A549 (cell line): ENCODE results near the gene XRCC2. TPM values are rescaled to one million over a fixed set of nuclear protein-coding genes. Genes with fewer than 3 reads are reported as not detected.

Experiments used
- ATAC-seq, 2 experiments: fragments of 200-7000 bp in 1 of 2; fragments of >200 bp in 1 of 2; cut with Nextera tagmentation in 1 of 2; cut with Tn5 transposase in 1 of 2; 3 replicates each; pipeline versions ENCODE4 v1.8.0 to v1.9.1; 2018 to 2020; ENCODE audit warnings: mild to moderate bottlenecking in 1 of 2, moderate library complexity in 1 of 2
- CTCF ChIA-PET: fragments of 300-600 bp; sonication (Branson Sonifier 250); formaldehyde crosslinking; extraction: SDS; loops from one replicate; lab custom pipeline; 2021; ENCODE audit warnings: antibody characterized with exemption, inconsistent platforms; lab: Yijun Ruan, JAX
- POLR2A ChIA-PET: fragments of 350-600 bp; formaldehyde crosslinking; extraction: SDS; loops from one replicate; lab custom pipeline; 2021; ENCODE audit warnings: antibody characterized with exemption, inconsistent platforms; lab: Yijun Ruan, JAX
- DNase-seq, 2 experiments: peaks; one replicate each; pipeline versions ENCODE4 v3.0.0 to v3.0.0-alpha.2; 2011 to 2016; ENCODE audit warnings: low read depth in 1 of 2, low spot score in 1 of 2
- FAIRE-seq: peaks from 2 replicates; lab custom pipeline; 2011; peaks lifted over from hg19 to GRCh38; lab: Jason Lieb, UNC
- H3K27ac ChIP-seq, 2 experiments: fragments of >200 bp; sonication (Bioruptor Twin); formaldehyde crosslinking; 3 replicates each; pipeline ENCODE4 v1.5.1; 2016 to 2017
- H3K4me1 ChIP-seq: fragments of >200 bp; sonication (Bioruptor Twin); formaldehyde crosslinking; 3 replicates; pipeline ENCODE4 v1.6.1; 2016
- H3K4me2 ChIP-seq: fragments of >200 bp; sonication (Bioruptor Twin); formaldehyde crosslinking; 3 replicates; pipeline ENCODE4 v1.6.1; 2016
- H3K4me3 ChIP-seq: fragments of >200 bp; sonication (Bioruptor Twin); formaldehyde crosslinking; 3 replicates; pipeline ENCODE4 v1.5.1; 2016
- H3K9me3 ChIP-seq: fragments of >200 bp; sonication (Bioruptor Twin); formaldehyde crosslinking; 3 replicates; pipeline ENCODE4 v1.6.1; 2016
- CBX2 ChIP-seq: fragments of 200-600 bp; sonication (generic); IDR thresholded peaks from 2 replicates; pipeline ENCODE4 v1.6.1; 2016; ENCODE audit warnings: low read depth, mild to moderate bottlenecking, borderline replicate concordance
- CTCF ChIP-seq: fragments of >200 bp; sonication (Bioruptor Twin); formaldehyde crosslinking; IDR thresholded peaks from 3 replicates; pipeline ENCODE4 v1.5.1; 2016
- EHMT2 ChIP-seq: fragments of 200-600 bp; sonication (generic); IDR thresholded peaks from 2 replicates; pipeline ENCODE4 v1.6.1; 2016; ENCODE audit warnings: antibody characterized with exemption, low read depth, mild to moderate bottlenecking, moderate library complexity
- FOXS1 ChIP-seq: fragments of 250-450 bp; sonication (Bioruptor Pico); IDR thresholded peaks from 2 replicates; pipeline ENCODE4 v1.5.0; 2020; ENCODE audit warnings: mild to moderate bottlenecking, moderate library complexity
- HDAC2 ChIP-seq: fragments of 200-600 bp; sonication (generic); IDR thresholded peaks from 2 replicates; pipeline ENCODE4 v1.6.1; 2016
- HES2 ChIP-seq: fragments of >200 bp; sonication (Bioruptor Twin); formaldehyde crosslinking; IDR thresholded peaks from 2 replicates; pipeline ENCODE4 v1.6.1; 2016
- HMGXB4 ChIP-seq: fragments of 250-450 bp; sonication (Bioruptor Pico); IDR thresholded peaks from 2 replicates; pipeline ENCODE4 v1.5.0; 2021; ENCODE audit warnings: mild to moderate bottlenecking, moderate library complexity, borderline replicate concordance
- HOXA7 ChIP-seq: fragments of 250-450 bp; sonication (Bioruptor Pico); IDR thresholded peaks from 2 replicates; pipeline ENCODE4 v1.5.0; 2020; ENCODE audit warnings: mild to moderate bottlenecking, moderate library complexity
- KDM1A ChIP-seq: fragments of 200-600 bp; sonication (generic); IDR thresholded peaks from 2 replicates; pipeline ENCODE4 v1.6.1; 2016; ENCODE audit warnings: low read depth, mild to moderate bottlenecking
- KDM5A ChIP-seq: fragments of 200-600 bp; sonication (generic); IDR thresholded peaks from 2 replicates; pipeline ENCODE4 v1.6.1; 2016; ENCODE audit warnings: antibody characterized with exemption, mild to moderate bottlenecking
- MAX ChIP-seq: IDR thresholded peaks from 2 replicates; pipeline ENCODE4 v1.6.1; 2012
- MYC ChIP-seq: IDR thresholded peaks from 2 replicates; pipeline ENCODE4 v1.6.1; 2012; ENCODE audit warnings: mild to moderate bottlenecking, inconsistent platforms, low read length, improper control_type of control experiment, borderline replicate concordance
- PBX3 ChIP-seq: IDR thresholded peaks from 2 replicates; pipeline ENCODE4 v1.6.1; 2012
- RAD21 ChIP-seq, 2 experiments: fragments of >200 bp in 1 of 2; sonication (Bioruptor Twin) in 1 of 2; formaldehyde crosslinking in 1 of 2; IDR thresholded peaks in 1 of 2; conservative IDR thresholded peaks in 1 of 2; 2 replicates in 1 of 2; 3 replicates in 1 of 2; pipeline ENCODE4 v1.6.1; 2012 to 2018; ENCODE audit warnings: inconsistent platforms in 1 of 2
- REST ChIP-seq: fragments of 200-600 bp; sonication (generic); IDR thresholded peaks from 2 replicates; pipeline ENCODE4 v1.6.1; 2016; ENCODE audit warnings: antibody characterized with exemption, mild to moderate bottlenecking, moderate library complexity
- TP53 ChIP-seq: fragments of 250-450 bp; sonication (Bioruptor Pico); IDR thresholded peaks from 2 replicates; pipeline ENCODE4 v1.5.0; 2021; ENCODE audit warnings: mild to moderate bottlenecking, moderate library complexity
- WGBS: methylation state at CpG from one replicate; pipeline ENCODE4 v1.1.6; 2017; ENCODE audit errors: missing lambda C conversion rate; 5-methylcytosine and 5-hydroxymethylcytosine counted together
- polyA plus RNA-seq, 4 experiments: library from polyadenylated mRNA; depleted of rRNA in 3 of 4; stranded (reverse); fragments of >200 nt; fragmentation: RNase III in 1 of 4; extraction: RNeasy Plus Mini Kit Qiagen cat#74134 plus additional on column Dnase treatment in 1 of 4; gene quantifications; 2 replicates in 3 of 4; 3 replicates in 1 of 4; pipeline ENCODE4 v1.2.3, GENCODE V29; 2011 to 2017
- TF ChIP-seq, protein P1 (sequence below): fragments of 250-450 bp; sonication (Bioruptor Pico); IDR thresholded peaks from 2 replicates; pipeline ENCODE4 v1.5.0; 2020; ENCODE audit warnings: low read depth, mild to moderate bottlenecking, moderate library complexity

The XRCC2 gene
- polyA plus RNA-seq, 2 of the 4 experiments (the other 2 are of a cell fraction), result 12.3 to 13.1 TPM

DNA sequence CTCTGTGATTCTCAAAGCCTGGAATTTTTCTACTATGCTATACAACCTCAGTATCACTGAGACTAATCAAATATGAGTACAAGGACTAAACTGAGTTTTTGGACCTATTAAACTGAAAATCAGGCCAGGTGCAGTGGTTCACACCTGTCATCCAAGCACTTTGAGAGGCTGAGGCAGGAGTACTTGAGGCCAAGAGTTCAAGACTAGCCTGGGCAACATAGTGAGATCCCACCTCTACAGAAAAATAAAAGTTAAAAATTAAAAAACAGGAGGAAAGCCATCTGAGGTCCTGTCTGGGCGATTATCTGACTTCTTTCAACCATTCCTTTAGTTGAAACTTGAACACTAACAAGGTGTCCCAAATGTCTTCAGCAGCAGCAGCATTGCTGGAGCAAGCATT, 7.0 kb downstream of the XRCC2 start:
- no peak for DNase-seq
- ATAC-seq, result no peak

More for the DNA sequence above, 7.0 kb downstream of the XRCC2 start:
- POLR2A ChIA-PET, result no interaction called here
- Histone ChIP-seq H3K27ac (no peak overlapping the region), H3K4me3 (no peak overlapping the region), H3K4me1 (no peaks in the 10 kb centered on the region), H3K9me3 (no peaks in the 10 kb centered on the region), H3K4me2 (no peak overlapping the region)
- WGBS, result 94% methylated on average over 1 of the region's 1 CpG
- no peak for FAIRE-seq
- TF ChIP-seq, protein P1, sequence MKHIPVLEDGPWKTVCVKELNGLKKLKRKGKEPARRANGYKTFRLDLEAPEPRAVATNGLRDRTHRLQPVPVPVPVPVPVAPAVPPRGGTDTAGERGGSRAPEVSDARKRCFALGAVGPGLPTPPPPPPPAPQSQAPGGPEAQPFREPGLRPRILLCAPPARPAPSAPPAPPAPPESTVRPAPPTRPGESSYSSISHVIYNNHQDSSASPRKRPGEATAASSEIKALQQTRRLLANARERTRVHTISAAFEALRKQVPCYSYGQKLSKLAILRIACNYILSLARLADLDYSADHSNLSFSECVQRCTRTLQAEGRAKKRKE (CRISPR knock-in tag), result no peak
- no peak for TF ChIP-seq CBX2
- TF ChIP-seq KDM5A, result no peak
- TF ChIP-seq HOXA7, result no peak
- TF ChIP-seq HES2, result no peak
- TF ChIP-seq HMGXB4, result no peak
- no peak for TF ChIP-seq PBX3
- no peak for TF ChIP-seq REST
- no peak for TF ChIP-seq FOXS1 (CRISPR knock-in tag)
- TF ChIP-seq HDAC2, result no peak
- no peak for TF ChIP-seq MAX
- no peak for TF ChIP-seq RAD21 (conservative IDR thresholded peaks at IDR 0.05 in 1 of 2, IDR thresholded peaks at IDR 0.05 in 1 of 2)
- no peak for TF ChIP-seq TP53 (CRISPR knock-in tag)
- no peak for TF ChIP-seq CTCF
- TF ChIP-seq EHMT2, result no peak
- TF ChIP-seq MYC, result no peak
- TF ChIP-seq KDM1A, result no peak
- CTCF ChIA-PET, result no interaction called here
